Mesenchymal stem cell (in vitro differentiated cells and primary cell): Measurements from ENCODE around the gene CYP4B1.
"Not testable (repeated sequence)": the region's sequence is repeated elsewhere in the genome, so short reads cannot be mapped to it uniquely, and the experiment has no call there.

ENCODE experiments used
- DNase-seq: peaks from one replicate; pipeline ENCODE4 v3.0.0-alpha.2; 2013
- H2AFZ ChIP-seq: one replicate; pipeline ENCODE4 v1.6.1; 2013; ENCODE audit warnings: low read depth, mild to moderate bottlenecking, control low read depth, inconsistent platforms, low read length, moderate library complexity
- H2AK5ac ChIP-seq: 2 replicates; pipeline ENCODE4 v1.6.1; 2013; ENCODE audit warnings: low read length, moderate library complexity, mild to moderate bottlenecking, inconsistent platforms; ENCODE audit not compliant: severe bottlenecking
- H2BK120ac ChIP-seq: one replicate; pipeline ENCODE4 v1.6.1; 2013; ENCODE audit warnings: low read depth, mild to moderate bottlenecking, inconsistent platforms, low read length, moderate library complexity
- H2BK12ac ChIP-seq, 2 experiments: one replicate each; pipeline ENCODE4 v1.6.1; 2013; ENCODE audit warnings: inconsistent platforms in 2 of 2, low read length in 2 of 2, mild to moderate bottlenecking in 2 of 2, moderate library complexity in 2 of 2, control low read depth in 1 of 2
- H2BK15ac ChIP-seq: one replicate; pipeline ENCODE4 v1.6.1; 2013; ENCODE audit warnings: mild to moderate bottlenecking, low read depth, inconsistent platforms; ENCODE audit not compliant: poor library complexity, severe bottlenecking
- H2BK5ac ChIP-seq: 2 replicates; pipeline ENCODE4 v1.6.1; 2013; ENCODE audit warnings: low read depth, mild to moderate bottlenecking, low read length, control low read depth, inconsistent platforms; ENCODE audit not compliant: poor library complexity, severe bottlenecking
- H3K14ac ChIP-seq, 2 experiments: one replicate each; pipeline ENCODE4 v1.6.1; 2013; ENCODE audit warnings: inconsistent platforms in 2 of 2, low read length in 2 of 2, control low read depth in 1 of 2, mild to moderate bottlenecking in 1 of 2, moderate library complexity in 1 of 2
- H3K18ac ChIP-seq, 2 experiments: one replicate each; pipeline ENCODE4 v1.6.1; 2013; ENCODE audit warnings: inconsistent platforms in 2 of 2, low read length in 2 of 2, control low read depth in 1 of 2, low read depth in 1 of 2, mild to moderate bottlenecking in 1 of 2
- H3K23ac ChIP-seq, 2 experiments: one replicate each; pipeline ENCODE4 v1.6.1; 2013; ENCODE audit warnings: inconsistent platforms in 2 of 2, low read length in 2 of 2, mild to moderate bottlenecking in 2 of 2, moderate library complexity in 2 of 2, control low read depth in 1 of 2
- H3K27ac ChIP-seq: 2 replicates; pipeline ENCODE4 v1.5.1; 2013; ENCODE audit warnings: mild to moderate bottlenecking, moderate library complexity, low read length, control low read depth, inconsistent platforms; ENCODE audit not compliant: poor library complexity, severe bottlenecking
- H3K27me3 ChIP-seq, 2 experiments: 2 replicates each; pipeline versions ENCODE4 v1.6.1 to v1.7.0; 2013; ENCODE audit warnings: low read length in 2 of 2, mild to moderate bottlenecking in 2 of 2, moderate library complexity in 2 of 2, control low read depth in 1 of 2, inconsistent platforms in 1 of 2; ENCODE audit not compliant: control insufficient read depth in 1 of 2, insufficient read depth in 1 of 2
- H3K36me3 ChIP-seq, 2 experiments: 2 replicates each; pipeline versions ENCODE4 v1.6.1 to v1.7.0; 2013; ENCODE audit warnings: low read length in 2 of 2, control low read depth in 1 of 2, inconsistent platforms in 1 of 2, low read depth in 1 of 2, mild to moderate bottlenecking in 1 of 2; ENCODE audit not compliant: insufficient read depth in 2 of 2, control insufficient read depth in 1 of 2
- H3K4ac ChIP-seq, 2 experiments: one replicate each; pipeline ENCODE4 v1.6.1; 2013; ENCODE audit warnings: inconsistent platforms in 2 of 2, low read length in 2 of 2, mild to moderate bottlenecking in 2 of 2, moderate library complexity in 2 of 2, control low read depth in 1 of 2, low read depth in 1 of 2
- H3K4me1 ChIP-seq: 2 replicates; pipeline ENCODE4 v1.6.1; 2013; ENCODE audit warnings: low read depth, low read length, control low read depth; ENCODE audit not compliant: control insufficient read depth, insufficient read depth
- H3K4me2 ChIP-seq: 2 replicates; pipeline ENCODE4 v1.6.1; 2013; ENCODE audit warnings: low read length, mild to moderate bottlenecking, inconsistent platforms; ENCODE audit not compliant: poor library complexity, severe bottlenecking
- H3K4me3 ChIP-seq, 2 experiments: 2 replicates each; pipeline versions ENCODE4 v1.5.1 to v1.7.0; 2013; ENCODE audit warnings: low read length in 2 of 2, mild to moderate bottlenecking in 2 of 2, control low read depth in 1 of 2, low read depth in 1 of 2; ENCODE audit not compliant: insufficient read depth in 1 of 2
- H3K79me1 ChIP-seq: replicated peaks from 2 replicates; pipeline ENCODE4 v1.6.1; 2013; ENCODE audit warnings: mild to moderate bottlenecking, control low read depth, low read length, inconsistent platforms; ENCODE audit not compliant: poor library complexity, severe bottlenecking
- H3K9ac ChIP-seq: 2 replicates; pipeline ENCODE4 v1.7.0; 2013; ENCODE audit warnings: mild to moderate bottlenecking, low read length, moderate library complexity
- H3K9me3 ChIP-seq: 2 replicates; pipeline ENCODE4 v1.7.0; 2013; ENCODE audit warnings: mild to moderate bottlenecking, low read length; ENCODE audit not compliant: control insufficient read depth
- H4K8ac ChIP-seq: one replicate; pipeline ENCODE4 v1.6.1; 2013; ENCODE audit warnings: inconsistent platforms, mild to moderate bottlenecking, low read length, moderate library complexity
- H4K91ac ChIP-seq: one replicate; pipeline ENCODE4 v1.6.1; 2013; ENCODE audit warnings: mild to moderate bottlenecking, low read length, inconsistent platforms
- WGBS: methylation state at CpG from one replicate; pipeline ENCODE4 v1.1.7; 2013; ENCODE audit warnings: mixed read lengths; 5-methylcytosine and 5-hydroxymethylcytosine counted together

The CYP4B1 gene

DNA sequence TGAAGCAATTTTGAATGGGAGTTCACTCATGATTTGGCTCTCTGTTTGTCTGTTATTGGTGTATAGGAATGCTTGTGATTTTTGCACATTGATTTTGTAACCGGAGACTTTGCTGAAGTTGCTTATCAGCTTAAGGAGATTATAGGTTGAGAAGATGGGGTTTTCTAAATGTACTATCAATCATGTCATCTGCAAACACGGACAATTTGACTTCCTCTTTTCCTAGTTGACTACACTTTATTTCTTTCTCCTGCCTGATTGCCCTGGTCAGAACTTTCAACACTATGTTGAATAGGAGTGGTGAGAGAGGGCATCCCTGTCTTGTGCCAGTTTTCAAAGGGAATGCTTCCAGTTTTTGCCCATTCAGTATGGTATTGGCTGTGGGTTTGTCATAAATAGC is 28.0 kb downstream of the CYP4B1 start:
- not testable (repeated sequence) for H2BK15ac ChIP-seq, H3K27me3 ChIP-seq, H3K4me1 ChIP-seq, H3K36me3 ChIP-seq, H4K8ac ChIP-seq, H3K14ac ChIP-seq, H3K27ac ChIP-seq, H3K4me3 ChIP-seq, H3K4me2 ChIP-seq, DNase-seq, H2AK5ac ChIP-seq, H3K23ac ChIP-seq, H3K9ac ChIP-seq, H2BK5ac ChIP-seq, H2BK120ac ChIP-seq, H2BK12ac ChIP-seq, H4K91ac ChIP-seq, H3K18ac ChIP-seq, H2AFZ ChIP-seq, H3K4ac ChIP-seq, H3K79me1 ChIP-seq, H3K9me3 ChIP-seq
- 75% methylated on average over 1 of the region's 2 CpGs for WGBS

GRCh38 chr1:46830665-46831322 is 31.9 kb downstream of the CYP4B1 start:
- Histone ChIP-seq H3K4ac (no peak overlapping the region), H3K9me3 (no peaks in the 10 kb centered on the region), H2BK15ac (no peak overlapping the region), H3K4me3 (no peak overlapping the region), H2AK5ac (no peak overlapping the region), H2BK12ac (no peak overlapping the region), H3K36me3 (no peaks in the 10 kb centered on the region), H3K23ac (no peak overlapping the region), H3K18ac (no peak overlapping the region), H3K4me2 (no peak overlapping the region), H3K27ac (no peak overlapping the region), H2BK5ac (no peak overlapping the region), H2BK120ac (no peak overlapping the region), H3K27me3 (no peaks in the 10 kb centered on the region), H3K14ac (no peak overlapping the region), H2AFZ (no peak overlapping the region), H3K9ac (no peak overlapping the region), H4K91ac (no peak overlapping the region), H3K79me1 (no peaks in the 10 kb centered on the region), H3K4me1 (no peaks in the 10 kb centered on the region), H4K8ac (no peak overlapping the region)
- WGBS, result 65% methylated on average over 10 of the region's 10 CpGs
- no peak for DNase-seq

DNA sequence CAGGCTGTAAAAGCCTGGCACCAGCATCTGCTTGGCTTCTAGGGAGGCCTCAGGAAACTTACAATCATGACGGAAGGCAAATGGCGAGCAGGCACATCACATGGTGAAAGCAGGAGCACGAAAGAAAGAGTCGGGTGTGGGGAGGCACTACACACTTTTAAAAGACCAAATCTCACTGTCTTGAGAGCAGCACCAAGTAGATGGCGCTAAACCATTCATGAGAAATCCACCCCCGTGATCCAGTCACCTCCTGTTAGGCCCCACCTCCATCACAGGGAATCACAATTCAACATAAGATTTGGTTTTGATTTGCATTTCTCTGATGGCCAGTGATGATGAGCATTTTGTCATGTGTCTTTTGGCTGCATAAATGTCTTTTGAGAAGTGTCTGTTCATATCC is 36.6 kb downstream of the CYP4B1 start:
- 77% methylated on average over 5 of the region's 6 CpGs for WGBS
- H3K9me3 ChIP-seq, result not testable (repeated sequence)

DNA sequence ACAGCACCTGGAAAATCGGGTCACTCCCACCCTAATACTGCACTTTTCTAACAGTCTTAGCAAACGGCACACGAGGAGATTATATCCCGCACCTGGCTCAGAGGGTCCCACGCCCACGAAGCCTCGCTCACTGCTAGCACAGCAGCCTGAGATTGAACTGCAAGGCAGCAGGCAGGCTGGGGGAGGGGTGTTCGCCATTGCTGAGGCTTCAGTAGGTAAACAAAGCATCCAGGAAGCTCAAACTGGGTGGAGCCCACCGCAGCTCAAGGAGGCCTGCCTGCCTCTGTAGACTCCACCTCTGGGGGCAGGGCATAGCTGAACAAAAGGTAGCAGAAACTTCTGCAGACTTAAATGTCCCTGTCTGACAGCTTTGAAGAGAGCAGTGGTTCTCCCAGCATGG is 47.5 kb downstream of the CYP4B1 start:
- not testable (repeated sequence) for DNase-seq, H3K27ac ChIP-seq, H3K9ac ChIP-seq, H2BK15ac ChIP-seq, H4K8ac ChIP-seq, H4K91ac ChIP-seq, H2BK12ac ChIP-seq, H3K14ac ChIP-seq, H2BK120ac ChIP-seq, H3K36me3 ChIP-seq, H3K27me3 ChIP-seq, H3K23ac ChIP-seq, H3K4me1 ChIP-seq, H2AFZ ChIP-seq, H2AK5ac ChIP-seq, H3K18ac ChIP-seq, H3K4me2 ChIP-seq, H3K9me3 ChIP-seq, H3K4me3 ChIP-seq, H3K4ac ChIP-seq, H3K79me1 ChIP-seq, H2BK5ac ChIP-seq
- 82% methylated on average over 9 of the region's 9 CpGs for WGBS

More for the DNA sequence above, 36.6 kb downstream of the CYP4B1 start:
- not testable (repeated sequence) for H2BK15ac ChIP-seq, H3K27ac ChIP-seq, H3K4ac ChIP-seq, H3K18ac ChIP-seq, H4K91ac ChIP-seq, H3K4me3 ChIP-seq, H3K4me1 ChIP-seq, H4K8ac ChIP-seq, H3K9ac ChIP-seq, H3K79me1 ChIP-seq, H3K36me3 ChIP-seq, H3K4me2 ChIP-seq, H3K23ac ChIP-seq, H3K27me3 ChIP-seq, H2AFZ ChIP-seq, H2BK5ac ChIP-seq, H2BK12ac ChIP-seq, H2AK5ac ChIP-seq, DNase-seq, H3K14ac ChIP-seq, H2BK120ac ChIP-seq
